Metanephros (tissue), 1 donor: ENCODE results near the gene HNRNPA0. TPM values are rescaled to one million over a fixed set of nuclear protein-coding genes. Genes with fewer than 3 reads are reported as not detected.

Source experiments
- total RNA-seq: library from RNA; depleted of rRNA; stranded (reverse); fragments of >200 nt; gene quantifications from one replicate; pipeline ENCODE4 v1.2.3, GENCODE V29; 2014

Gene HNRNPA0
- 34.3 TPM for total RNA-seq

DNA sequence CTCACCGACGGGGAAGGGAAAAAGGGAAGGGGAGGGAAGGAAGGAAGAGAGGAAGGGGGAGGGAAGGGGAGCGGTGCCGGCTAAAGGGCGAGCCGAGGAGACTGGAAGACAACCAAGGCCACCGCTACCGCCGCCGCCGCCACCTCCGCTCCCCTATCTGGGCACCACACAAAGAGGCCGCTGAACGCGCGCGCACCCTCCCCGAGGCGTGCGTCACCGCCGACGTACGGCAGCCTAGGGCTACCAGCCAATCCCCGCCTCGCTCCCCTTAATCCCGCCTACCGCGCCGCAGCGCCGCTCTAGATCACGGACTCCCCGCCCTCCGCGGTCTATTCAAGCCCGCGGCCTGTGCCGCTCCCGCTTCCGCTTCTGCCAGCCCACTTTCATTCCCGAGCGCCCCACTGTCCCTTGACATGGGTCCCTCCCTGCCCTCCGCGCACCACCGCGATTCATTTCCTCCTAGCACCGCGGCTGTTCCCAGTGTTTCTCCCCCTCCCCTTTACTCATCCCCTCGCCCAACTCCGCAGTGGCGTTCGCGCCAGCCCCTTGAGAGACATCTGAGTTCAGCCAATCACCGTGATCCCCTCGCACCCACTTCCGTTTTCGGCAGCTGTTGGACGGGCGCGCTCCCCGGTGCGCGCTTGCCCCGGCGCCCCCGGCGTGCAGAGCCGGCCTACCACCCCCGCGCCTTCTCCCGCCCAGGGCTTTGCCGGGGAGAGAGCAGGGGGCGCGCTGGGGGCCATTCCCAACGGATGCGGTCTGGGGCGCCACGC lies at the start of gene HNRNPA0:
Gene HNRNPA0, minus strand, starts transcription at position 176 of the 773 bp plus-strand sequence. CDS start 297 bp downstream, outside the sequence.

DNA sequence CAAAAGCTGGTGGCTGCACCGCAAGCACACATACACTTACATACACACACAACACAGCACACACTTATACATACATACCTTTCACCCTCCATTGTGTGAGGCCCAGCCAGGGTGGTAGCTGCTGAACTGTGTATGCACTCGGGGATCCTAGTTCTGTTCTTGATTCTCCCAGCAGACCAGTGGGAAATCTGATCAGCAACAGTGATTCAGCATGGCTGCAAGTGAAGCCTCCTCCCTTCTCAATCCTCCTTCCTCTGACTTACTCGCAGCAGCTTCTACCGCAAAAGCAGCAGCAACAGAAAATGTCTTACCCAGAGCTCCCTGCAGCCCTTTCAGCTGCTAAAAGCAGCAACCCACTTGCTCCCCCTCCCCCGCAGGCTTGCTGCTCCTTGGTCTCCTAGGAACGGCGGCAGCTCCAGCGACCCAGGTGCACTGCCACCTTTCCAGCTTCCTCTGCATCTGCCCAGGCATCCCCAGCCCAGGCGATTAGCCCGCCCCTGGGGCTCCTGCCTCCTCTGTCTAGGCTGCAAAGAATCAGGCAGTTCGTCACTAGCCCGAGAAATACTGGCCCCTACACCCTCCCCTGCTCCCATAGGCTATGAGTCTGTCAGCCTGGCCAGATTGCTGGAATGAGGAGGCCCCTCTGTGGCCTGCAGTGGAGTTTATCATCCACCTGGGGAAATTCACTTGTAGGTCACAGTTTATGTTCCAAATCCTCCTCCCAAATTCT lies 18.4 kb downstream of the HNRNPA0 start, which contains the start of gene KLHL3:
Gene KLHL3, minus strand, starts transcription at position 535 of the 730 bp plus-strand sequence. Its CDS starts 443 bp downstream, at position 92.

Other genes with a start within 250 kb of the HNRNPA0 start
- 22.9 TPM for gene KLHL3, start 18.3 kb downstream of the HNRNPA0 start, total RNA-seq
- 54.2 TPM for gene MYOT, start 113.5 kb upstream of the HNRNPA0 start, total RNA-seq
- gene PKD2L2, start 135.1 kb upstream of the HNRNPA0 start, total RNA-seq: 0.53 TPM